ENCODE data around the gene DENND1C. TPM values are rescaled to one million over a fixed set of nuclear protein-coding genes. Genes with fewer than 3 reads are reported as not detected.

The DENND1C gene
- total RNA-seq, 1 donor from 2014 or later: 1.5 TPM

DNA sequence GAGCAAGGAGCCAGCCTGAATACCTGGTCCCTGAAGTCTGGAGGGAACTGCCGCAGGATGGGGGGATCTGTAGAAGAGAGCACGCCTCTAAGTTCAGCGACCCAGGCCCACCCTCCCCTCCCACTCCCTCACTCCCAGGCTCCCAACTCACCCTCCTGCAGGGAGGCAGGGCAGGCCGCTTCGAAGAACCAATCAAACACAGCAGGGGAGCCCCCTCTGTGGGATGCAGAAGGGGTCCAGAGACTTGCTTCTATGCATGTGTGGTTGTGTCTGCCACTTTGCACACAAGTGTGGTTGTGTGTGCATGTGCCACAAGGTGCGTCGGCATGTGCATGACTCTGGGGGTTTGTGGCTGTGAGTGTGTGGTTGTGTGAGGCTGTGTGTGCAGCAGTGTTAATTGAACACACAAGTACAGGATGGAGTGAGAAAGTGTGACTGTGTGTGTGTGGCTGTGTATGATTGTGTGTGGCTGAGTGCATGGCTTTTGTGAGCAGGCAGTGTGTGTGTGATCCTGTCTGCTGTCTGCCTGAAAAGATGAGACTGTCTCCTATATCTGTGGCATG is 1.7 kb downstream of the DENND1C start:
- H3K4me1 Mint-ChIP-seq (ENCODE audit: unreplicated experiment): peaks cover 4% of the 10 kb centered on the region
- no peaks in the 10 kb centered on the region for H3K36me3 Mint-ChIP-seq (ENCODE audit: low read depth, unreplicated experiment)
- H3K27ac Mint-ChIP-seq (ENCODE audit: unreplicated experiment): no peak overlapping the region
- H3K4me3 Mint-ChIP-seq (ENCODE audit: unreplicated experiment): no peak overlapping the region
- TF ChIP-seq CTCF (IDR thresholded peaks at IDR 0.05; ENCODE audit: unreplicated experiment): no peak
- no peaks in the 10 kb centered on the region for H3K9me3 Mint-ChIP-seq (ENCODE audit: unreplicated experiment)
- peaks cover 2% of the 10 kb centered on the region for H3K27me3 Mint-ChIP-seq (ENCODE audit: unreplicated experiment)
- no peak for DNase-seq (ENCODE audit: low spot score)

GRCh38 chr19:6478815-6479214 is 2.8 kb downstream of the DENND1C start:
- Mint-ChIP-seq H3K9me3 (ENCODE audit: unreplicated experiment) (no peaks in the 10 kb centered on the region), H3K4me3 (ENCODE audit: unreplicated experiment) (no peak overlapping the region), H3K36me3 (ENCODE audit: low read depth, unreplicated experiment) (no peaks in the 10 kb centered on the region), H3K4me1 (ENCODE audit: unreplicated experiment) (peaks cover 4% of the 10 kb centered on the region), H3K27ac (ENCODE audit: unreplicated experiment) (no peak overlapping the region), H3K27me3 (ENCODE audit: unreplicated experiment) (peaks cover 3% of the 10 kb centered on the region)
- no peak for TF ChIP-seq CTCF (IDR thresholded peaks at IDR 0.05; ENCODE audit: unreplicated experiment)
- no peak for DNase-seq (ENCODE audit: low spot score)

GRCh38 chr19:6476896-6477431 is 4.6 kb downstream of the DENND1C start:
- peaks cover 1% of the 10 kb centered on the region for H3K27me3 Mint-ChIP-seq (ENCODE audit: unreplicated experiment)
- no peaks in the 10 kb centered on the region for H3K36me3 Mint-ChIP-seq (ENCODE audit: low read depth, unreplicated experiment)
- H3K27ac Mint-ChIP-seq (ENCODE audit: unreplicated experiment): no peak overlapping the region
- no peak for TF ChIP-seq CTCF (IDR thresholded peaks at IDR 0.05; ENCODE audit: unreplicated experiment)
- no peak for DNase-seq (ENCODE audit: low spot score)
- H3K9me3 Mint-ChIP-seq (ENCODE audit: unreplicated experiment): no peaks in the 10 kb centered on the region
- no peak overlapping the region for H3K4me3 Mint-ChIP-seq (ENCODE audit: unreplicated experiment)
- H3K4me1 Mint-ChIP-seq (ENCODE audit: unreplicated experiment): peaks cover 3% of the 10 kb centered on the region

DNA sequence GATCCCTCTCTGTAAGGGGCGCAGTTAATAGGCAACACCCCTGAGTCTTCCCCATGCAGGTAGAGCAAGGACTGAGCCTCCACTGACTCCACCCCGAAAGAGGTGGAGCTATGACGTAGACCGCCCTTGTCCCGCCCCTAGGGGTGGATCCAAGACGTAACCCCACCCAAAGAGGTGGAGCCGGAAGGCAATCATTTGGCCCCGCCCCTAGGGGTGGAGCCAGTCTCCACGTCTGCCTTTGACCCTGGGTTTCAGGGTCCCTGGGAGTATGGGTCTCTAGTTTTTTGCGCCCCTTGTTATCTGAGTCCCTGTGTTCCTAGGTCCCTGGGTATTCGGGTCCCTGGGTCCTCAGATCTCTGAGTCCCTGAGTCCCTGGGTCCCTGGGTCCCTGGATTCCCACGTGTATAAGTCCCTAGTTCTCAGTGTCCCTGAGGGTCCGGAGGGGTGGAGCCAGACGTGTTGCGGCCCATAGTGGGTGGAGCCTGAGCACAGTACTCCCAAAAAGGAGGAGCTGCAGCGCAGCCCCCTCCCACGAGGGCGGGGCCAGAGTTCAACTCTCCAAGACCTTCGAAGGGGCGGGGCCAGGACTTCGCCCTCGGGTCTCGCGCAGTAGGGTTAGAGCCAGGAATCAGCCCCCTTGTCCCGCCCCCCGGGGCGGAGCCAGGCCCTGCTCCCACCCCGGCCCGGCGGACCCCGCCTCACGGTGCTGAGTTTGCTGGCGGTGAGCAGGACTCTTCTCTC is 5.3 kb downstream of the DENND1C start:
- H3K27me3 Mint-ChIP-seq (ENCODE audit: unreplicated experiment): peaks cover 1% of the 10 kb centered on the region
- TF ChIP-seq CTCF (IDR thresholded peaks at IDR 0.05; ENCODE audit: unreplicated experiment): no peak
- peak; percentile 75 for DNase-seq (ENCODE audit: low spot score)
- no peak overlapping the region for H3K27ac Mint-ChIP-seq (ENCODE audit: unreplicated experiment)
- H3K36me3 Mint-ChIP-seq (ENCODE audit: low read depth, unreplicated experiment): no peaks in the 10 kb centered on the region
- no peak overlapping the region for H3K4me3 Mint-ChIP-seq (ENCODE audit: unreplicated experiment)
- no peaks in the 10 kb centered on the region for H3K4me1 Mint-ChIP-seq (ENCODE audit: unreplicated experiment)
- no peaks in the 10 kb centered on the region for H3K9me3 Mint-ChIP-seq (ENCODE audit: unreplicated experiment)
